GM23338 (cell line): ENCODE data around the gene MPV17. TPM values are rescaled to one million over a fixed set of nuclear protein-coding genes. Genes with fewer than 3 reads are reported as not detected.
"Not testable (repeated sequence)": the region's sequence is repeated elsewhere in the genome, so short reads cannot be mapped to it uniquely, and the experiment has no call there.

Experiments
- ATAC-seq: fragments of 200-7000 bp; cut with Tn5 transposase; 3 replicates; pipeline ENCODE4 v1.9.1; 2020
- DNase-seq: peaks from one replicate; pipeline ENCODE4 v3.0.0-alpha.2; 2015; ENCODE audit warnings: low spot score
- H2AFZ ChIP-seq: fragments of 200-600 bp; sonication (generic); 2 replicates; pipeline ENCODE4 v1.8.0; 2016; ENCODE audit warnings: antibody characterized with exemption, mild to moderate bottlenecking, moderate library complexity
- H3F3A ChIP-seq: fragments of 200-600 bp; sonication (generic); replicated peaks from 2 replicates; pipeline ENCODE4 v1.8.0; 2017; ENCODE audit warnings: antibody characterized with exemption, mixed run types, low read depth
- H3K27ac ChIP-seq: fragments of 200-600 bp; sonication (generic); 2 replicates; pipeline ENCODE4 v1.6.1; 2016; ENCODE audit warnings: low read depth
- H3K27me3 ChIP-seq: fragments of 200-600 bp; sonication (generic); 2 replicates; pipeline ENCODE4 v1.8.0; 2016; ENCODE audit warnings: mild to moderate bottlenecking, mixed run types, moderate library complexity; ENCODE audit not compliant: insufficient read depth
- H3K36me3 ChIP-seq: fragments of 200-600 bp; sonication (generic); 2 replicates; pipeline ENCODE4 v1.8.0; 2016; ENCODE audit warnings: mild to moderate bottlenecking; ENCODE audit not compliant: insufficient read depth
- H3K4me1 ChIP-seq: fragments of 200-600 bp; sonication (generic); 2 replicates; pipeline ENCODE4 v1.8.0; 2016; ENCODE audit warnings: mild to moderate bottlenecking, moderate library complexity; ENCODE audit not compliant: insufficient read depth
- H3K4me2 ChIP-seq: fragments of 200-600 bp; sonication (generic); 2 replicates; pipeline ENCODE4 v1.7.1; 2017; ENCODE audit warnings: mixed run types
- H3K4me3 ChIP-seq: fragments of 200-600 bp; sonication (generic); 2 replicates; pipeline ENCODE4 v1.6.1; 2016; ENCODE audit warnings: mixed run types
- H3K79me2 ChIP-seq: fragments of 200-600 bp; sonication (generic); replicated peaks from 2 replicates; pipeline ENCODE4 v1.8.0; 2017; ENCODE audit warnings: mild to moderate bottlenecking; ENCODE audit not compliant: insufficient read depth
- H3K9me2 ChIP-seq: fragments of 200-600 bp; sonication (generic); 2 replicates; pipeline ENCODE4 v1.8.0; 2017; ENCODE audit not compliant: insufficient read depth
- H4K20me1 ChIP-seq: fragments of 200-600 bp; sonication (generic); replicated peaks from 2 replicates; pipeline ENCODE4 v1.8.0; 2017; ENCODE audit warnings: mild to moderate bottlenecking; ENCODE audit not compliant: insufficient read depth
- H3K27ac Mint-ChIP-seq: 2 replicates; pipeline ENCODE4 v1.8.0; 2020; ENCODE audit warnings: inconsistent platforms, mild to moderate bottlenecking, moderate library complexity, mixed read lengths
- H3K27me3 Mint-ChIP-seq: 3 replicates; pipeline ENCODE4 v1.8.0; 2022; ENCODE audit warnings: low read depth, mild to moderate bottlenecking, moderate library complexity, mixed read lengths, inconsistent platforms; ENCODE audit not compliant: insufficient read depth, poor library complexity
- H3K36me3 Mint-ChIP-seq: 3 replicates; pipeline ENCODE4 v1.8.0; 2021; ENCODE audit warnings: low read depth, mild to moderate bottlenecking, inconsistent platforms, moderate library complexity, mixed read lengths
- H3K4me1 Mint-ChIP-seq: 3 replicates; pipeline ENCODE4 v1.8.0; 2020; ENCODE audit warnings: mild to moderate bottlenecking, inconsistent platforms, mixed read lengths
- H3K4me3 Mint-ChIP-seq: 3 replicates; pipeline ENCODE4 v1.8.0; 2021; ENCODE audit warnings: moderate library complexity, mild to moderate bottlenecking, inconsistent platforms, mixed read lengths
- H3K9me3 Mint-ChIP-seq: 3 replicates; pipeline ENCODE4 v1.8.0; 2020; ENCODE audit warnings: moderate library complexity, mild to moderate bottlenecking, inconsistent platforms, mixed read lengths
- CREB1 ChIP-seq: fragments of 250-450 bp; sonication (Bioruptor Pico); IDR thresholded peaks from 2 replicates; pipeline ENCODE4 v1.5.0; 2020; ENCODE audit warnings: low read depth, mild to moderate bottlenecking, moderate library complexity
- CTCF ChIP-seq, 2 experiments: fragments of 200-600 bp in 1 of 2; sonication (generic) in 1 of 2; conservative IDR thresholded peaks; 2 replicates each; pipeline versions ENCODE4 v1.5.1 to v1.6.1; 2016 to 2017; ENCODE audit warnings: antibody characterized with exemption in 2 of 2, low read depth in 2 of 2, mild to moderate bottlenecking in 2 of 2, moderate library complexity in 1 of 2
- EZH2 ChIP-seq: fragments of 200-600 bp; sonication (generic); IDR thresholded peaks from one replicate; pipeline ENCODE4 v1.8.0; 2017; ENCODE audit warnings: antibody characterized with exemption, mild to moderate bottlenecking, low read depth; ENCODE audit not compliant: unreplicated experiment
- EZH2phosphoT487 ChIP-seq: fragments of 200-600 bp; sonication (generic); IDR thresholded peaks from one replicate; pipeline ENCODE4 v1.8.1; 2018; ENCODE audit warnings: antibody characterized with exemption; ENCODE audit not compliant: unreplicated experiment
- JUNB ChIP-seq: IDR thresholded peaks from one replicate; pipeline ENCODE4 v1.6.1; 2016; ENCODE audit warnings: antibody characterized with exemption; ENCODE audit not compliant: unreplicated experiment
- NANOG ChIP-seq: IDR thresholded peaks from 2 replicates; pipeline ENCODE4 v1.6.1; 2016; ENCODE audit warnings: antibody characterized with exemption, borderline replicate concordance
- POLR2AphosphoS5 ChIP-seq: IDR thresholded peaks from 2 replicates; pipeline ENCODE4 v1.6.1; 2016; ENCODE audit warnings: antibody characterized with exemption, low read depth
- STAT1 ChIP-seq: IDR thresholded peaks from one replicate; pipeline ENCODE4 v1.6.1; 2016; ENCODE audit warnings: antibody characterized with exemption; ENCODE audit not compliant: unreplicated experiment
- ZNF114 ChIP-seq: fragments of 250-450 bp; sonication (Bioruptor Pico); IDR thresholded peaks from 2 replicates; pipeline ENCODE4 v1.5.0; 2020; ENCODE audit warnings: mild to moderate bottlenecking, moderate library complexity
- ZNF331 ChIP-seq: fragments of 250-450 bp; sonication (Bioruptor Pico); IDR thresholded peaks from 2 replicates; pipeline ENCODE4 v1.5.0; 2020; ENCODE audit warnings: low read depth, mild to moderate bottlenecking, moderate library complexity
- polyA plus RNA-seq: library from polyadenylated mRNA; unstranded; fragments of >200 nt; fragmentation: Nextera tagmentation; extraction: Ambion mirVana; gene quantifications from 2 replicates; pipeline ENCODE4 v1.2.1, GENCODE V29; 2016
- total RNA-seq: library from RNA; depleted of rRNA; stranded (reverse); fragments of >200 nt; shearing (Covaris generic); gene quantifications from 2 replicates; pipeline ENCODE4 v1.2.3, GENCODE V29; 2014
- TF ChIP-seq, protein P1 (sequence below): IDR thresholded peaks from 2 replicates; pipeline ENCODE4 v1.6.1; 2016; ENCODE audit warnings: antibody characterized with exemption

MPV17 gene
- total and polyA plus RNA-seq, 2 experiments from 2014 or later: 52.5 to 94.2 TPM

- Histone ChIP-seq H4K20me1 (no peaks in the 10 kb centered on the region), H3K4me2 (no peak within 1 kb of the TSS), H3K36me3 (no peaks in the 10 kb centered on the region), H3K4me3 (no peak within 1 kb of the TSS), H3K27me3 (no peaks in the 10 kb centered on the region), H3K9me2 (no peaks in the 10 kb centered on the region), H3K27ac (no peak within 1 kb of the TSS), H3K79me2 (no peaks in the 10 kb centered on the region), H3K4me1 (no peaks in the 10 kb centered on the region), H2AFZ (peak within 1 kb of the TSS; percentile 66; the same call in 1 of the 2 replicates), H3F3A (no peaks in the 10 kb centered on the region)
- no peaks in the 10 kb centered on the region; the same call in 2 of the 3 replicates for H3K36me3 Mint-ChIP-seq
- H3K9me3 Mint-ChIP-seq: no peaks in the 10 kb centered on the region
- H3K4me3 Mint-ChIP-seq: no peak within 1 kb of the TSS; the same call in 2 of the 3 replicates
- H3K4me1 Mint-ChIP-seq: peaks cover 9% of the 10 kb centered on the region
- TF ChIP-seq STAT1: no peak
- no peak for TF ChIP-seq POLR2AphosphoS5
- no peak for TF ChIP-seq EZH2phosphoT487
- no peak for TF ChIP-seq ZNF114 (CRISPR knock-in tag)
- no peak for TF ChIP-seq EZH2
- no peak for TF ChIP-seq NANOG
- TF ChIP-seq ZNF331 (CRISPR knock-in tag): no peak
- TF ChIP-seq, protein P1, sequence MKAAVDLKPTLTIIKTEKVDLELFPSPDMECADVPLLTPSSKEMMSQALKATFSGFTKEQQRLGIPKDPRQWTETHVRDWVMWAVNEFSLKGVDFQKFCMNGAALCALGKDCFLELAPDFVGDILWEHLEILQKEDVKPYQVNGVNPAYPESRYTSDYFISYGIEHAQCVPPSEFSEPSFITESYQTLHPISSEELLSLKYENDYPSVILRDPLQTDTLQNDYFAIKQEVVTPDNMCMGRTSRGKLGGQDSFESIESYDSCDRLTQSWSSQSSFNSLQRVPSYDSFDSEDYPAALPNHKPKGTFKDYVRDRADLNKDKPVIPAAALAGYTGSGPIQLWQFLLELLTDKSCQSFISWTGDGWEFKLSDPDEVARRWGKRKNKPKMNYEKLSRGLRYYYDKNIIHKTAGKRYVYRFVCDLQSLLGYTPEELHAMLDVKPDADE: no peak
- TF ChIP-seq JUNB: no peak
- TF ChIP-seq CREB1 (CRISPR knock-in tag): no peak
- TF ChIP-seq CTCF (conservative IDR thresholded peaks at IDR 0.05; ENCODE audit: low read depth in 2 of 2): no peak
- H3K27me3 Mint-ChIP-seq: peaks cover 4% of the 10 kb centered on the region
- peak; percentile 62 for ATAC-seq
- no peak for DNase-seq
- no peak within 1 kb of the TSS for H3K27ac Mint-ChIP-seq
Observed at GRCh38 chr2:27275211-27276150, 47.4 kb downstream of the MPV17 start, which contains the start of gene DNAJC5G. Gene DNAJC5G (plus strand): TSS chr2:27275433. CDS start chr2:27276729, 1,296 bp downstream.

DNA sequence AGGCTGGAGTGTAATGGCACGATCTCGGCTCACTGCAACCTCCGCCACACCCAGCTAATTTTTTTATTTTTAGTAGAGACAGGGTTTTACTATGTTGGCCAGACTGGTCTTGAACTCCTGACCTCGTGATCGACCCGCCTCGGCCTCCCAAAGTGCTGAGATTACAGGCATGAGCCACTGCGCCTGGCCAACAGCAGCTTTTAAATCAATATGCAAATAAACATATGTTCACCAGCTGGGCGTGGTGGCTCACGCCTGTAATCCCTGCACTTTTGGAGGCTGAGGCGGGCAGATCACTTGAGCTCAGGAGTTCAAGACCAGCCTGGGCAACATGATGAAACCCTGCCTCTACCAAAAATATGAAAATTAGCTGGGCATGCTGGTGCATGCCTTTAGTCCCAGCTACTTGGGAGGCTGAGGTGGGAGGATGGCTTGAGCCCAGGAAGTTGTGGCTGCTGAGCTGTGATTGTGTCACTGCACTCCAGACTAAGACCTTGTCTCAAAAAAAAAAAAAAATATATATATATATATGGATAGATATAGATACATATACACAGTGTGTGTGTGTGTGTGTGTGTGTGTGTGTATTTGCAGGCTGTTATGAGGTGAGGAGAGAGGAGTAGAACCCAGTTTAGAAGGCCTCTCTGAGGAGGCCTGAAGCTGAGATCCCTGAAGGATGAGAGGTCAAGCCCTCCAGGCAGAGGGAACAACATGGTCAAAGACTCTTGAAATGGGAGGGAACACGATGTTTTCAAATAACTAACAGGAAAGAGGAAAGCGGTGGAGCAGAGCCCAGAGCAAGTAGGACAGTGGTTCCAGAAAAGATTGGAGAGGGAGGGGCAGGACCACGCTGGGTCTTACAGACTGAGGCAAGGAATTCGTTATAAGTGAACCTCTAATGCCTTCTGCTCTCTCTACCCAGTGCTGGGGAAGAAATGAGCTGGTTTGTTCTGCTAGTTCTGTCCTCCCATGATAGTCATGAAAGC, 50.1 kb downstream of the MPV17 start:
- H3K27ac Mint-ChIP-seq, H3K27me3 ChIP-seq, H3K36me3 ChIP-seq, H3K9me2 ChIP-seq, H3K27me3 Mint-ChIP-seq, H3K79me2 ChIP-seq, H3K27ac ChIP-seq, H3K4me2 ChIP-seq, H3K36me3 Mint-ChIP-seq, H3K4me1 ChIP-seq, H3F3A ChIP-seq, H4K20me1 ChIP-seq, H3K9me3 Mint-ChIP-seq, H3K4me3 Mint-ChIP-seq, DNase-seq, H3K4me1 Mint-ChIP-seq, H3K4me3 ChIP-seq, H2AFZ ChIP-seq, ATAC-seq: not testable (repeated sequence)
